ENCODE data around the gene SPATA2L.
A peak's percentile ranks its signal among the peaks of the same experiment; 100 is the strongest.
"Not testable (repeated sequence)": the region's sequence is repeated elsewhere in the genome, so short reads cannot be mapped to it uniquely, and the experiment has no call there.

Gene SPATA2L

GRCh38 chr16:89707695-89708094 is 6.2 kb upstream of the SPATA2L start:
- DNase-seq (ENCODE audit: low read depth in 2 of 2) = no peak

GRCh38 chr16:89706518-89707260 is 5.2 kb upstream of the SPATA2L start:
- no peak for DNase-seq (ENCODE audit: low read depth in 2 of 2)

GRCh38 chr16:89705006-89705405 is 3.5 kb upstream of the SPATA2L start:
- DNase-seq (ENCODE audit: low read depth in 2 of 2) = no peak

GRCh38 chr16:89704281-89704680 is 2.8 kb upstream of the SPATA2L start:
- no peak for DNase-seq (ENCODE audit: low read depth in 2 of 2)

GRCh38 chr16:89700649-89701424 is 668 bp downstream of the SPATA2L start:
- DNase-seq (ENCODE audit: low read depth in 2 of 2) = no peak

GRCh38 chr16:89700100-89700648 is 1.3 kb downstream of the SPATA2L start:
- DNase-seq (ENCODE audit: low read depth in 2 of 2) = peak; percentile 95 to 96

GRCh38 chr16:89699629-89700099 is 1.8 kb downstream of the SPATA2L start:
- DNase-seq (ENCODE audit: low read depth in 2 of 2) = not testable (repeated sequence)

GRCh38 chr16:89698717-89699116 is 2.8 kb downstream of the SPATA2L start:
- DNase-seq (ENCODE audit: low read depth in 2 of 2) = not testable (repeated sequence)

- no peak for DNase-seq (ENCODE audit: low read depth in 2 of 2)
Measured at GRCh38 chr16:89697616-89698331, 3.7 kb downstream of the SPATA2L start.

GRCh38 chr16:89697161-89697615 is 4.3 kb downstream of the SPATA2L start:
- DNase-seq (ENCODE audit: low read depth in 2 of 2) = no peak

GRCh38 chr16:89696670-89697128 is 4.8 kb downstream of the SPATA2L start:
- no peak for DNase-seq (ENCODE audit: low read depth in 2 of 2)

- no peak for DNase-seq (ENCODE audit: low read depth in 2 of 2)
Measured at GRCh38 chr16:89695875-89696669, 5.4 kb downstream of the SPATA2L start.

GRCh38 chr16:89695086-89695874 is 6.2 kb downstream of the SPATA2L start:
- DNase-seq (ENCODE audit: low read depth in 2 of 2) = no peak

- not testable (repeated sequence) for DNase-seq (ENCODE audit: low read depth in 2 of 2)
Measured at GRCh38 chr16:89694784-89695085, 6.8 kb downstream of the SPATA2L start.

- no peak for DNase-seq (ENCODE audit: low read depth in 2 of 2)
Measured at GRCh38 chr16:89693931-89694783, 7.3 kb downstream of the SPATA2L start.

- DNase-seq (ENCODE audit: low read depth in 2 of 2) = no peak
Measured at GRCh38 chr16:89693289-89693731, 8.2 kb downstream of the SPATA2L start.

GRCh38 chr16:89691986-89692569 is 9.4 kb downstream of the SPATA2L start:
- DNase-seq (ENCODE audit: low read depth in 2 of 2) = no peak

GRCh38 chr16:89691231-89691985 is 10.1 kb downstream of the SPATA2L start:
- no peak for DNase-seq (ENCODE audit: low read depth in 2 of 2)
